Mesendoderm (in vitro differentiated cells): Measurements from ENCODE around the gene CAPN9.

Experiments
- DNase-seq: peaks from one replicate; pipeline ENCODE4 v3.0.0; 2013
- H2AK5ac ChIP-seq: 2 replicates; pipeline ENCODE4 v1.6.1; 2013; ENCODE audit warnings: low read length, inconsistent platforms
- H2BK120ac ChIP-seq: 2 replicates; pipeline ENCODE4 v1.6.1; 2013; ENCODE audit warnings: low read depth, mild to moderate bottlenecking, low read length, moderate library complexity, mixed read lengths
- H2BK15ac ChIP-seq: replicated peaks from 2 replicates; pipeline ENCODE4 v1.6.1; 2013; ENCODE audit warnings: low read depth, mild to moderate bottlenecking, moderate library complexity
- H2BK5ac ChIP-seq: 2 replicates; pipeline ENCODE4 v1.6.1; 2013; ENCODE audit warnings: low read length, inconsistent platforms
- H3K18ac ChIP-seq: 2 replicates; pipeline ENCODE4 v1.6.1; 2013; ENCODE audit warnings: mild to moderate bottlenecking, low read length, mixed read lengths
- H3K23ac ChIP-seq: one replicate; pipeline ENCODE4 v1.6.1; 2013; ENCODE audit warnings: low read length
- H3K27ac ChIP-seq: 2 replicates; pipeline ENCODE4 v1.5.1; 2013; ENCODE audit warnings: low read depth, mild to moderate bottlenecking, inconsistent platforms, low read length, moderate library complexity
- H3K27me3 ChIP-seq: 2 replicates; pipeline ENCODE4 v1.6.1; 2013; ENCODE audit warnings: low read length, control low read depth, mild to moderate bottlenecking, inconsistent platforms; ENCODE audit not compliant: insufficient read depth, poor library complexity
- H3K36me3 ChIP-seq: 2 replicates; pipeline ENCODE4 v1.6.1; 2013; ENCODE audit warnings: low read length, inconsistent platforms; ENCODE audit not compliant: control insufficient read depth, insufficient read depth
- H3K4ac ChIP-seq: one replicate; pipeline ENCODE4 v1.6.1; 2013; ENCODE audit warnings: low read depth, mild to moderate bottlenecking, low read length, moderate library complexity
- H3K4me1 ChIP-seq: 2 replicates; pipeline ENCODE4 v1.6.1; 2013; ENCODE audit warnings: low read depth, low read length, inconsistent platforms; ENCODE audit not compliant: control insufficient read depth
- H3K4me2 ChIP-seq: 2 replicates; pipeline ENCODE4 v1.6.1; 2013; ENCODE audit warnings: low read length
- H3K4me3 ChIP-seq: 2 replicates; pipeline ENCODE4 v1.5.1; 2013; ENCODE audit warnings: mild to moderate bottlenecking, low read length
- H3K56ac ChIP-seq: one replicate; pipeline ENCODE4 v1.6.1; 2013; ENCODE audit warnings: low read length
- H3K79me1 ChIP-seq: 2 replicates; pipeline ENCODE4 v1.6.1; 2013; ENCODE audit warnings: low read length, inconsistent platforms
- H3K79me2 ChIP-seq: 2 replicates; pipeline ENCODE4 v1.6.1; 2013; ENCODE audit warnings: mild to moderate bottlenecking, low read length; ENCODE audit not compliant: control insufficient read depth, insufficient read depth
- H3K9ac ChIP-seq: 2 replicates; pipeline ENCODE4 v1.6.1; 2013; ENCODE audit warnings: low read length, inconsistent platforms
- H4K5ac ChIP-seq: one replicate; pipeline ENCODE4 v1.6.1; 2013; ENCODE audit warnings: low read length
- H4K8ac ChIP-seq: one replicate; pipeline ENCODE4 v1.6.1; 2013; ENCODE audit warnings: low read depth, mild to moderate bottlenecking, control low read depth, low read length, moderate library complexity
- WGBS: extraction: QIAGEN DNeasy Blood & Tissue Kit; methylation state at CpG from one replicate; pipeline ENCODE4 v1.1.7; 2013; ENCODE audit warnings: low lambda C conversion rate, missing lambda C conversion rate; ENCODE audit not compliant: insufficient coverage; ENCODE audit errors: extremely low coverage; 5-methylcytosine and 5-hydroxymethylcytosine counted together

CAPN9 gene

DNA sequence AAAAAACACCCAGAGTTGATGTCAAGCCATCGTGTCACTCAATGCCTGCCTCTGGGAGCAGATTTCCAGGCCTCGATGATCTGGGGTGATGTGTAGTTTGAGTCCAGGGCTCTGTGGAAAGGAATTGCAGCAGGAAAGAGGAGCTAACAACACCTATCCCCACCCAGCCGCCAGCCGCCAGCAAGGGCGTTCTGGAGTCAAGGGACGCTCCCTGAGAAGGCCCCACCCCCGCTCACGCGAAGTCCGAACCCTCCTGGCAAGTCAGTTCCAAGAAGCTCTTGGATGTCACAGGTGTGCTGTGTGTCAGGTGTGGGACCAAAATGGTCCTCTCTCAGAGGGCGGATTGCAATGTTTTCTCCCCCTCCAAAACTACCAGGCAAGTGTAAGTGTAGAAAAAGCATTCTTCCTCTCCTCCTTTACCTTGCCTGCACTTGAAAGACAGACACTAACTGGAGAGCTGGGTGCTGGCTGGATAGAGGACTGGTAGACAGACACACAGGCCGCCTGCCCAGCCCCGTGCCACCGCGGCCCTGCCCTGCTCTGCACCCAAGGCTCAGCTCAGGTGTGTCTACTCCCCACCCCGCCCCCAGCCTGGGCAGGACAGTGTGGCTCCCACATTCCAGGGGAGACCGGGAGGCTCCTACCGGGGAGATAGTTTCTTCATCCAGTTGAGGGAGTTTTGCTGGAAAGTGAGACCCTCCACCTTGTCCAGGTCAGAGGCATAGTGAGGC is 41.7 kb upstream of the CAPN9 start:
- WGBS = no CpG with 5 or more reads among the region's 18 CpGs
- H3K79me2 ChIP-seq = no peaks in the 10 kb centered on the region
- H2BK15ac ChIP-seq = no peak overlapping the region
- no peak overlapping the region for H3K27ac ChIP-seq
- no peaks in the 10 kb centered on the region for H3K79me1 ChIP-seq
- H2BK5ac ChIP-seq = no peak overlapping the region
- H3K4me3 ChIP-seq = no peak overlapping the region
- DNase-seq = no peak
- H3K56ac ChIP-seq = no peak overlapping the region
- no peaks in the 10 kb centered on the region for H3K4me1 ChIP-seq
- H2BK120ac ChIP-seq = no peak overlapping the region
- H3K9ac ChIP-seq = no peak overlapping the region
- no peak overlapping the region for H3K4ac ChIP-seq
- no peak overlapping the region for H2AK5ac ChIP-seq
- H3K36me3 ChIP-seq = no peaks in the 10 kb centered on the region
- H3K23ac ChIP-seq = no peak overlapping the region
- H3K27me3 ChIP-seq = no peaks in the 10 kb centered on the region
- no peak overlapping the region for H3K4me2 ChIP-seq
- H4K8ac ChIP-seq = no peak overlapping the region
- no peak overlapping the region for H3K18ac ChIP-seq
- H4K5ac ChIP-seq = no peak overlapping the region

DNA sequence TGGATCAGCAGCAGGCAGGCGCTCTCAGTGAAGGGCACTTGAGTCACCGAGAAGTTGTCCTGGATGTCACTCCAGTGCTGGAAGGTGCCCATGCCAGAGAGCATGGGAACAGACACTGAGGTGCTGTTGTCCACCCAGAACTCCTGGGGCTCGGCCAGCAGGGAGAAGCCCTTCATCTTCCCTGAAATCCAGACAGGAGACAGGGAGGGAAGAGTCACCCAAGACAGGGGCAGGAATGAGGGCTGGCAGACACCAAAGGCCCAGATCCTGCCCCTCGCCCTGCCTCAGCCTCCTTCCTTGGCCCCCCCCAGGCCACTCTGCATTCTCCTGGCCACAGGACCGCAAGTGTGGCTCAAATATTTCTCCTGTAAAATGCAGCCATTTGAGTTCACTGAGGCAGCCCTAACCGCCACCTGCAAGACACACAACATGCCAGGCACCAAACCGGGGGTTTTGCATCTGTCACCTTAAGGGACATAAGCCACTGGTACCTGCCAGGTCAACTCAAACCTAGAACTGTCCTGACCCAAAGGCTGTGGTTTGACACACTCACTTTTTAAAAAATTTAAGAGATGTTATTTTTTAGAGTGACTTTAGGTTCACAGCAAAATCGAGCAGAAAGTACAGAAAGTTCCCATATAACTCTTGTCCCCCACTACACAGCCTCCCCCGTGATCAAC is 41.0 kb upstream of the CAPN9 start:
- Histone ChIP-seq H2AK5ac (no peak overlapping the region), H2BK15ac (no peak overlapping the region), H3K4me2 (no peak overlapping the region), H3K56ac (no peak overlapping the region), H3K4ac (no peak overlapping the region), H3K4me3 (no peak overlapping the region), H3K9ac (no peak overlapping the region), H3K36me3 (no peaks in the 10 kb centered on the region), H3K79me2 (no peaks in the 10 kb centered on the region), H4K8ac (no peak overlapping the region), H2BK120ac (no peak overlapping the region), H3K23ac (no peak overlapping the region), H2BK5ac (no peak overlapping the region), H3K27me3 (no peaks in the 10 kb centered on the region), H3K79me1 (no peaks in the 10 kb centered on the region), H3K4me1 (no peaks in the 10 kb centered on the region), H4K5ac (no peak overlapping the region), H3K18ac (no peak overlapping the region), H3K27ac (no peak overlapping the region)
- no peak for DNase-seq
- no CpG with 5 or more reads among the region's 9 CpGs for WGBS

DNA sequence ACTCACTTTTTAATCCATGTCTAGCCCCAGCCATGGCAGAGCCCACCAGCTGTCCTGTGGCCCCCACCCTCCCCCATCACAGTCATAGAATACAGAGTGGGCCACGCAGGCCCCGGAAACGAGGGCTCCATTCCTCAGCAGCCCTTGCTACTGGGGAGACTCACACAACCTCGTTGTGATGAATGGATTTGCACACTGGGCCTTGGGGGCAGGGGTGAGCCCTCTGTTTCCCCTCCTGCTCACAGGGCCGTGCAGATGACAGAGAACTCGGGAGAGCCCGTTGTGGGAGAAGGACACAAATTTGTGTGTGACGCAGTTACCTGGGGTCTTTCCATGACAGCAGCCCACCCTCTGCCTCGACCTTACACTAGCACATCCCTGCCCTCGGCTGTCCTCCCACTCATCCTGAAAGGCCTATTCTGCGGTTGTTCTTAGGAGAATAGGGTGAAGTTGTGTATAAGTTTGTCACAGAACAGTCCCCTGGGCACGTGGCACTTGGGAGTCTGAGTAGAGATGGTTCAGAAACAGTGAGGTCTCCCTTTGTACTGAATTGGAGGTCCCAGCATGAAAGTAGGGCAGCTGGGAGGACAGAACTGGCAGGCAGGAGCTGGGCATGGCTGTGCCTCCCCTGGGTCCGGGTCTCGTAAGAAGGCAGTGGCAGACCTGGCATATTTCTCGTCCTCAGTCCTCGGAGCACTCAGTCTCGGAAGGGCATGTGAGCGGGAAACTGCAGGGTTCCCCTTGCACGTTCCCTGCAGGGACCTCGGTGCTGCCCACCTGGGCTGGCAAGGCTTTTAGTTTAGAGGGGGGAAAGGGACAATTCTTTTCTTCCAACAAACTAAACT is 40.1 kb upstream of the CAPN9 start:
- Histone ChIP-seq H3K4me3 (no peak overlapping the region), H3K4ac (no peak overlapping the region), H3K79me1 (no peaks in the 10 kb centered on the region), H3K79me2 (no peaks in the 10 kb centered on the region), H3K27me3 (no peaks in the 10 kb centered on the region), H3K56ac (no peak overlapping the region), H2BK120ac (no peak overlapping the region), H2BK15ac (no peak overlapping the region), H4K8ac (no peak overlapping the region), H2BK5ac (no peak overlapping the region), H3K4me2 (no peak overlapping the region), H3K4me1 (no peaks in the 10 kb centered on the region), H3K27ac (no peak overlapping the region), H3K9ac (no peak overlapping the region), H3K36me3 (no peaks in the 10 kb centered on the region), H2AK5ac (no peak overlapping the region), H3K23ac (no peak overlapping the region), H3K18ac (no peak overlapping the region), H4K5ac (no peak overlapping the region)
- DNase-seq = no peak
- WGBS = no CpG with 5 or more reads among the region's 20 CpGs

DNA sequence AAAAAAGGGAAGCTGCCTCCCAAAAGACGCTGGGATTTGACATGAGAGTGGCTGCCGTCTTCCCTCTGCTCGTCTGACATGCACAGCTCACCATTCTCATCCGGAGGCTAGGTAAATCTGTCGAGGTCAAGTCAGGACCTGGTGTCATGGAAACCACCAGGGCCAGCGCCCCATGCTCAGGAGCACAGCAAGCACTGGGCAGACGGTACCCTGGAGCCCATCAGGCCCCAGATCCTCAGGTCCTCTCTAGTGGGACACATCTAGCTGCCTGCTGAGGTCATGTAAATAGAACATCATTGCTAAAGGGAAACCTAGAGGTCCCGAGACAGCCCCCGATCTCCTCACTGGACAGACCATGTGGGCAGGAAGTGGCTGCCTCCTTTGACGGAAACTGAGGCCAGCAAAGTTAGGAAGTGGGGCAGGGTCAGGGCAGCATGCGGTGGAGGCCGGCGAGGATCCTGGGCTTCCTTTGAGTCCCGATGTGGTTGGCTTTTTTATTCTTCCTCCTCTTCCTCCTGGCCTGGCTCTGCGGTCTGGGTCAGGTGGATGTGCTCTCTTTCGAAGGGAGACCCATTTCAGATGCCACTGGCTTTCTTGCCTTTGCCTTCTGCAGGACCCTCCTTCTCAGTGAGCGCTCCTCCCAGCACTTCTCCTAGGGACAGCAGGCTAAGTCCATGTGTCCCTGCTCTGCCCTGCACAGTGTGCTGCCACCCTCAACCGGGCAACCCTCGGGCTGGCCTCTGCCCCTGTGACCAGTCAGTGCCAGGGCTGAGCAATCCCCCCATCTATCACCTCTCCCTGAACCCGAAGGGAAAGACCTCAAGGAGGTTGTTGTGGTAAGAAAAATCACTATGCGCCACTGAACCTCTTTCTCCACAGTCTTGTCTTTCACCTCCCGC is 39.2 kb upstream of the CAPN9 start:
- Histone ChIP-seq H4K5ac (no peak overlapping the region), H3K23ac (no peak overlapping the region), H2BK15ac (no peak overlapping the region), H3K4me1 (no peaks in the 10 kb centered on the region), H2BK5ac (no peak overlapping the region), H3K36me3 (no peaks in the 10 kb centered on the region), H3K56ac (no peak overlapping the region), H3K18ac (no peak overlapping the region), H2BK120ac (no peak overlapping the region), H3K4me2 (no peak overlapping the region), H4K8ac (no peak overlapping the region), H3K27ac (no peak overlapping the region), H3K27me3 (no peaks in the 10 kb centered on the region), H2AK5ac (no peak overlapping the region), H3K4me3 (no peak overlapping the region), H3K9ac (no peak overlapping the region), H3K4ac (no peak overlapping the region), H3K79me2 (no peaks in the 10 kb centered on the region), H3K79me1 (no peaks in the 10 kb centered on the region)
- DNase-seq = no peak
- no CpG with 5 or more reads among the region's 22 CpGs for WGBS

DNA sequence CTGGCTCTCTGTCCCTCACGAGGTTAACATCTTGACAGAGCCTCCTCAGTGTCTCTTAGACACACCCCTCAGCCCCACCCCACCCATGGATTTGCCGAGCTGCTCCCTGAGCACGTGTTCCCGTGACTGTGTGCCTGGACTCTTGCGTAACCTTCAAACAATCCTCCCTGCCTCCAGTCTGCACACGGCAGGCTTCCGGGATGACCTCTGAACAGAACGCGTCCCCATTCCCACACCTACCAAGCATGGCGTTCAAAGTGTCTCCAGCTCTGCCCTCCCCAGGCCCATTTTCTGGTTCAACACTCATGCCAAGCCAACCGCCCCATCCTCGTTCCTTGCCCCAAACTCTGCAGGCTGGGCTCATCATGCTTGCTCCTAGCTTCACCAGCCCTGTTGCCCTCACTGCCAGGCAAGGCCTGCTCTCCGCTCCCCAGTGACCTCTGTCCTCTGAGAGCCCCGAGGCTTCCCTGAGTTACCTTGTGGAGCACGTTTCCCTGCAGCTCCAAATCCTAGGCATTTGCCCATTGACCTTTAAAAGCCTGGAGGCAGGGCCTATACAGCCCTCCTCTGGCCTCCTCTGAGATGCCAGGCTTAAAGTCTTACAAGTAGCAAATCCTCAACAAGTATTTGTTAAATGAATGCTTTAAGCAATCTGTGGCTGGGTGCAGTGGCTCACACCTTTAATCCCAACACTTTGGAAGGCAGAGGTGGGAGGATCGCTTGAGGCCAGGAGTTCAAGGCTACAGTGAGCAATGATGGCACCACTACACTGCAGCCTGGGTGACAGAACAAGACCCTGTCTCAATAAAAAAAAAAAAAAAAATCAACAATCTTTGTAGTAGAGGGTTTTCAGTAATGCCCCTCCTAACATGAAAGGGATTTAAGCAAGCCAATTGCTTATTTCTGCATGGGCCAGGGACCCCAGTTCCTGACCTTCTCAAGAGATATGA is 38.3 kb upstream of the CAPN9 start:
- Histone ChIP-seq H3K9ac (no peak overlapping the region), H3K4me2 (no peak overlapping the region), H3K27me3 (no peaks in the 10 kb centered on the region), H2BK5ac (no peak overlapping the region), H2AK5ac (no peak overlapping the region), H3K18ac (no peak overlapping the region), H3K23ac (no peak overlapping the region), H3K4ac (no peak overlapping the region), H3K4me3 (no peak overlapping the region), H2BK120ac (no peak overlapping the region), H4K5ac (no peak overlapping the region), H3K79me1 (no peaks in the 10 kb centered on the region), H3K27ac (no peak overlapping the region), H3K79me2 (no peaks in the 10 kb centered on the region), H2BK15ac (no peak overlapping the region), H4K8ac (no peak overlapping the region), H3K4me1 (no peaks in the 10 kb centered on the region), H3K56ac (no peak overlapping the region), H3K36me3 (no peaks in the 10 kb centered on the region)
- no peak for DNase-seq
- WGBS = no CpG with 5 or more reads among the region's 16 CpGs
